GM19324 (cell line): ENCODE results near the gene BIK.

Source experiments
- ATAC-seq: cut with Tn5 transposase; IDR thresholded peaks from one replicate; pipeline ENCODE4 v1.9.1; 2021; ENCODE audit warnings: mild to moderate bottlenecking, moderate library complexity; ENCODE audit not compliant: unreplicated experiment, low FRiP score

Gene BIK

GRCh38 chr22:43110444-43110926 is at the start of gene BIK:
TSS of gene BIK (plus strand) at chr22:43110750. CDS start at chr22:43124023, 13,273 bp downstream.
- ATAC-seq, result peak; percentile 51

- no peak for ATAC-seq
These were observed 44.4 kb upstream of the BIK start for GRCh38 chr22:43066134-43066533.

- no peak for ATAC-seq
These were observed 43.6 kb upstream of the BIK start for GRCh38 chr22:43066844-43067385.

- no peak for ATAC-seq
These were observed 33.3 kb upstream of the BIK start for GRCh38 chr22:43077121-43077877.

- ATAC-seq, result no peak
These were observed 32.0 kb upstream of the BIK start for GRCh38 chr22:43078522-43078921.

GRCh38 chr22:43079742-43080141 is 30.8 kb upstream of the BIK start:
- ATAC-seq, result no peak

- ATAC-seq, result no peak
These were observed 29.9 kb upstream of the BIK start for GRCh38 chr22:43080616-43081015.

- no peak for ATAC-seq
These were observed 28.6 kb upstream of the BIK start for GRCh38 chr22:43081968-43082367.

- no peak for ATAC-seq
These were observed 24.6 kb upstream of the BIK start for GRCh38 chr22:43085658-43086606.

- no peak for ATAC-seq
These were observed 21.9 kb upstream of the BIK start for GRCh38 chr22:43088627-43088983.

GRCh38 chr22:43088984-43089717 is 21.4 kb upstream of the BIK start, which contains the start of gene TTLL1:
TSS of gene TTLL1 (minus strand) at chr22:43089391. CDS start at chr22:43075586, 13,805 bp downstream.
- peak; percentile 84 for ATAC-seq

GRCh38 chr22:43090130-43090789 is 20.3 kb upstream of the BIK start:
- no peak for ATAC-seq

- no peak for ATAC-seq
These were observed 18.5 kb upstream of the BIK start for GRCh38 chr22:43092085-43092484.

- ATAC-seq, result no peak
These were observed 16.5 kb upstream of the BIK start for GRCh38 chr22:43094085-43094484.

- no peak for ATAC-seq
These were observed 16.0 kb upstream of the BIK start for GRCh38 chr22:43094551-43094950.

GRCh38 chr22:43096420-43096819 is 14.1 kb upstream of the BIK start:
- no peak for ATAC-seq

GRCh38 chr22:43098356-43098755 is 12.2 kb upstream of the BIK start:
- no peak for ATAC-seq

- no peak for ATAC-seq
These were observed 11.5 kb upstream of the BIK start for GRCh38 chr22:43099095-43099494.

- no peak for ATAC-seq
These were observed 10.3 kb upstream of the BIK start for GRCh38 chr22:43100225-43100624.

GRCh38 chr22:43101306-43101705 is 9.2 kb upstream of the BIK start:
- ATAC-seq, result no peak
